Sigmoid colon (tissue), 4 donors: Measurements from ENCODE around the gene STK17B.

Experiments used
- POLR2AphosphoS5 ChIP-seq, 4 donors: sonication (generic); formaldehyde crosslinking; IDR thresholded peaks; one replicate each; pipeline ENCODE4 v1.6.1; 2017; ENCODE audit warnings: antibody characterized with exemption in 4 of 4
- TF ChIP-seq, protein P1 (sequence below), 4 experiments: fragments of 450-650 bp in 3 of 4; fragments of 200-600 bp in 1 of 4; IDR thresholded peaks; one replicate each; pipeline ENCODE4 v1.5.1; 2016 to 2019; ENCODE audit warnings: antibody characterized with exemption in 4 of 4, mild to moderate bottlenecking in 3 of 4, moderate library complexity in 2 of 4

DNA sequence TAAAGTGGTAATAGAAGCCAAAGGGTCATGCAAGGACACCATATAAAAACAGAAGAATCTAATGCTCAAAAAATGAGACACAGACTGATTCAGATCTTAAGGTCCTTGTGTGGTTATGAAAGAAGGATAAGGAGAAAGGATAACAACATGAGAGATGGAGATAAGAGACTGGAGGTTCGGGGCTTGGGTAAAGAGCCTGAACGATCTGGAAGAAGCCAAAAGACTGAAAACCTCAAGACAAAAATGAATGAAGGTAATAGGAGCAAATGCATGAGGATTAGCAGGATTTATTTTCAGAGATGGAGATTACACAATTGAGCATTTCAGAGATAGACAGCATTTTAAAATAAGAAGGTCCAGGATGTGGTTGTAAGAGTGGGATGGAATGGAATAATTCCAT lies 26.1 kb downstream of the STK17B start:
- TF ChIP-seq POLR2AphosphoS5 (IDR thresholded peaks at IDR 0.05) = no peak
- TF ChIP-seq, protein P1, sequence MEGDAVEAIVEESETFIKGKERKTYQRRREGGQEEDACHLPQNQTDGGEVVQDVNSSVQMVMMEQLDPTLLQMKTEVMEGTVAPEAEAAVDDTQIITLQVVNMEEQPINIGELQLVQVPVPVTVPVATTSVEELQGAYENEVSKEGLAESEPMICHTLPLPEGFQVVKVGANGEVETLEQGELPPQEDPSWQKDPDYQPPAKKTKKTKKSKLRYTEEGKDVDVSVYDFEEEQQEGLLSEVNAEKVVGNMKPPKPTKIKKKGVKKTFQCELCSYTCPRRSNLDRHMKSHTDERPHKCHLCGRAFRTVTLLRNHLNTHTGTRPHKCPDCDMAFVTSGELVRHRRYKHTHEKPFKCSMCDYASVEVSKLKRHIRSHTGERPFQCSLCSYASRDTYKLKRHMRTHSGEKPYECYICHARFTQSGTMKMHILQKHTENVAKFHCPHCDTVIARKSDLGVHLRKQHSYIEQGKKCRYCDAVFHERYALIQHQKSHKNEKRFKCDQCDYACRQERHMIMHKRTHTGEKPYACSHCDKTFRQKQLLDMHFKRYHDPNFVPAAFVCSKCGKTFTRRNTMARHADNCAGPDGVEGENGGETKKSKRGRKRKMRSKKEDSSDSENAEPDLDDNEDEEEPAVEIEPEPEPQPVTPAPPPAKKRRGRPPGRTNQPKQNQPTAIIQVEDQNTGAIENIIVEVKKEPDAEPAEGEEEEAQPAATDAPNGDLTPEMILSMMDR (IDR thresholded peaks at IDR 0.05) = no peak
